ENCODE data around the gene MDM2. TPM values are rescaled to one million over a fixed set of nuclear protein-coding genes. Genes with fewer than 3 reads are reported as not detected.

Gene MDM2
- total and polyA plus RNA-seq, 2 donors (not counting 1 experiment from before 2014, with no cell fraction given) = 6.1 to 78.7 TPM

DNA sequence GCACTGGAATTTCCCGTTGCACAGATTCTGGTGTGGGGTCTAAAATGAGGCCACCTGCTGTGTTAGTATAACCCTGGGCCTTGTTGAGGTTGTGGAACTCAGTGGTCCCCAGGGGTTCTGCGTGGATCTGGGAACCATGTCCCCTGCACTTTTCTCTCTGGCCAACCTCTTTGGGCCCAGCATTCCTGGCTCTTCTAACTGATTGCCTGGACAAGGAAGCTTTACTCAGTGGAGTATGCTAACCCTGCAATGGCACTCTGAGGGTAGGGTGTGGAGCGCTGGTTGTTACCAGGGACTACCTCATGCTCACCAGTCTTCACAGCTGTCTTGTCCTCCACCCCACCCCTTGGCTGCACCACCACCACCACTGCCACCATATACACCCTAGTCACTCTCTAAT, 85.8 kb downstream of the MDM2 start:
- no peak for DNase-seq
- H3K27me3 Mint-ChIP-seq = no peaks in the 10 kb centered on the region
- intact Hi-C loops (cut with micrococcal nuclease) = no loop called here
- no peak overlapping the region for H3K4me3 Mint-ChIP-seq
- peaks cover 45 to 47% of the 10 kb centered on the region in 2 donors for H3K4me1 ChIP-seq (ENCODE audit: control insufficient read depth in 2 of 2, insufficient read depth in 2 of 2, low read length in 2 of 2)
- H2AFZ ChIP-seq (ENCODE audit: insufficient read depth, low read depth, low read length, poor library complexity, severe bottlenecking) = no peak overlapping the region
- peaks cover 50% of the 10 kb centered on the region for H3K4me1 Mint-ChIP-seq
- TF ChIP-seq EZH2 (IDR thresholded peaks at IDR 0.05; ENCODE audit: borderline replicate concordance, insufficient read depth, low read depth, low read length, poor library complexity, severe bottlenecking) (no peak), CTCF (IDR thresholded peaks at IDR 0.05) (no peak)
- ATAC-seq (ENCODE audit: low read depth) = no peak
- H3K36me3 ChIP-seq (replicated peaks in 1 of 2; ENCODE audit: control extremely low read depth in 1 of 2, control insufficient read depth in 1 of 2, extremely low read depth in 1 of 2, insufficient read depth in 2 of 2, low read length in 1 of 2) = no peaks in the 10 kb centered on the region
- no peaks in the 10 kb centered on the region for H3K27me3 ChIP-seq (replicated peaks in 1 of 4; ENCODE audit: control extremely low read depth in 1 of 4, control insufficient read depth in 3 of 4, insufficient read depth in 4 of 4, low read length in 3 of 4)
- H3K9ac ChIP-seq (ENCODE audit: low read length) = no peak overlapping the region
- H3K27ac ChIP-seq (ENCODE audit: low read length in 2 of 2) = no peak overlapping the region
- POLR2A ChIA-PET = no interaction called here
- no peak overlapping the region for H3K27ac Mint-ChIP-seq
- WGBS (ENCODE audit: insufficient coverage) = 92% methylated on average over 2 of the region's 3 CpGs
- CTCF ChIA-PET = no interaction called here
- H3K9me3 ChIP-seq (ENCODE audit: control extremely low read depth in 1 of 3, control insufficient read depth in 2 of 3, insufficient read depth in 1 of 3, low read length in 2 of 3) = no peaks in the 10 kb centered on the region
- H3K79me2 ChIP-seq (ENCODE audit: control insufficient read depth, insufficient read depth, low read length) = peaks cover 11% of the 10 kb centered on the region
- H4K20me1 ChIP-seq (ENCODE audit: control insufficient read depth, insufficient read depth, low read length, poor library complexity, severe bottlenecking) = no peaks in the 10 kb centered on the region
- no peak overlapping the region for H3K4me2 ChIP-seq (replicated peaks; ENCODE audit: low read depth, low read length, poor library complexity, severe bottlenecking)
- no peak overlapping the region for H3K4me3 ChIP-seq (ENCODE audit: control extremely low read depth in 1 of 5, extremely low read depth in 1 of 5, insufficient read depth in 1 of 5, low read depth in 2 of 5, low read length in 4 of 5)
- no peaks in the 10 kb centered on the region for H3K9me3 Mint-ChIP-seq (ENCODE audit: insufficient read depth)

DNA sequence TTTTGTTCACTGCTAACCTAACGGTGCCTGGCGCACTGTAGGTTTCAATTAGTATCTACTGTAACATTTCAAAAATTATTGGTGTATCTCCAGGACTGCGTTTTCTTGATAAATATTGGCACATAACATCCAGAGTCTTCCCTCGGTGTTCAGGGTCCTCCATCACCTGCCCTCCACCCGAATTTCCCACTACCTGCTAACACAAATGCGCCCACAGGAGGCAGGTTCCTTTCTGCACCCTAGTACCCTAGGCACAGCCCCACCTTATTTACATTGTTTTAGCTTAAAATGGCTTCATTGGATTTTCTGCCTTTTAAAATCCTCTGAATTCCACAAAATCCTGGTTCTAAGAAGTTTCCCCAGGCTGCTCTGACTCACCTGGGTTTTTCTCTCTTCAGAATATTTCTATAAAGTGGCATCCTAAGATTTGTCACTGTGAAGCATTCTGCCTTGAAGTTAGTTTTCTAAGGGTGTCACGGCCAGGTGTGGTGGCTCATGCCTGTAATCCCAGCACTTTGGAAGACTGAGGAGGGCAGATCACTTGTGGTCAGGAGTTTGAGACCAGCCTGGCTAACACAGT, 86.4 kb downstream of the MDM2 start:
- no peaks in the 10 kb centered on the region for H3K9me3 ChIP-seq (ENCODE audit: control extremely low read depth in 1 of 3, control insufficient read depth in 2 of 3, insufficient read depth in 1 of 3, low read length in 2 of 3)
- POLR2A ChIA-PET = no interaction called here
- no peak overlapping the region for H3K27ac Mint-ChIP-seq

More for the DNA sequence above, 86.4 kb downstream of the MDM2 start:
- intact Hi-C loops (cut with micrococcal nuclease) = no loop called here
- Histone ChIP-seq H2AFZ (ENCODE audit: insufficient read depth, low read depth, low read length, poor library complexity, severe bottlenecking) (no peak overlapping the region), H3K36me3 (replicated peaks in 1 of 2; ENCODE audit: control extremely low read depth in 1 of 2, control insufficient read depth in 1 of 2, extremely low read depth in 1 of 2, insufficient read depth in 2 of 2, low read length in 1 of 2) (no peaks in the 10 kb centered on the region), H3K4me2 (replicated peaks; ENCODE audit: low read depth, low read length, poor library complexity, severe bottlenecking) (no peak overlapping the region), H3K27ac (ENCODE audit: low read length in 2 of 2) (no peak overlapping the region), H3K79me2 (ENCODE audit: control insufficient read depth, insufficient read depth, low read length) (peaks cover 11% of the 10 kb centered on the region), H4K20me1 (ENCODE audit: control insufficient read depth, insufficient read depth, low read length, poor library complexity, severe bottlenecking) (no peaks in the 10 kb centered on the region), H3K27me3 (replicated peaks in 1 of 4; ENCODE audit: control extremely low read depth in 1 of 4, control insufficient read depth in 3 of 4, insufficient read depth in 4 of 4, low read length in 3 of 4) (no peaks in the 10 kb centered on the region), H3K4me1 (ENCODE audit: control insufficient read depth in 2 of 2, insufficient read depth in 2 of 2, low read length in 2 of 2) (peaks cover 45 to 46% of the 10 kb centered on the region in 2 donors), H3K9ac (ENCODE audit: low read length) (no peak overlapping the region), H3K4me3 (ENCODE audit: control extremely low read depth in 1 of 5, extremely low read depth in 1 of 5, insufficient read depth in 1 of 5, low read depth in 2 of 5, low read length in 4 of 5) (no peak overlapping the region)
- TF ChIP-seq EZH2 (IDR thresholded peaks at IDR 0.05; ENCODE audit: borderline replicate concordance, insufficient read depth, low read depth, low read length, poor library complexity, severe bottlenecking) = no peak
- TF ChIP-seq CTCF (IDR thresholded peaks at IDR 0.05) = no peak
- Mint-ChIP-seq H3K4me3 (no peak overlapping the region), H3K4me1 (peaks cover 48% of the 10 kb centered on the region), H3K27me3 (no peaks in the 10 kb centered on the region), H3K9me3 (ENCODE audit: insufficient read depth) (no peaks in the 10 kb centered on the region)
- DNase-seq (no peak), ATAC-seq (ENCODE audit: low read depth) (no peak)
- CTCF ChIA-PET = no interaction called here
- 97% methylated on average over 4 of the region's 7 CpGs for WGBS (ENCODE audit: insufficient coverage)
